Stomach smooth muscle (tissue), 2 donors: Measurements from ENCODE around the gene RAP1GDS1.
"Not testable (repeated sequence)": the region's sequence is repeated elsewhere in the genome, so short reads cannot be mapped to it uniquely, and the experiment has no call there.

ENCODE experiments used
- H3K27ac ChIP-seq: one replicate; pipeline ENCODE4 v1.7.0; 2013; ENCODE audit warnings: mild to moderate bottlenecking, low read length, inconsistent platforms
- H3K27me3 ChIP-seq, 2 donors: one replicate each; pipeline ENCODE4 v1.7.0; 2013; ENCODE audit warnings: low read length in 2 of 2; ENCODE audit not compliant: insufficient read depth in 2 of 2, control insufficient read depth in 1 of 2
- H3K36me3 ChIP-seq, 2 donors: one replicate each; pipeline ENCODE4 v1.7.0; 2013; ENCODE audit warnings: low read length in 2 of 2; ENCODE audit not compliant: control insufficient read depth in 2 of 2, insufficient read depth in 2 of 2
- H3K4me1 ChIP-seq: one replicate; pipeline ENCODE4 v1.7.0; 2013; ENCODE audit warnings: low read length; ENCODE audit not compliant: control insufficient read depth, insufficient read depth
- H3K4me3 ChIP-seq, 2 donors: one replicate each; pipeline ENCODE4 v1.7.0; 2013; ENCODE audit warnings: low read length in 2 of 2
- H3K9ac ChIP-seq, 2 donors: one replicate each; pipeline ENCODE4 v1.7.0; 2013; ENCODE audit warnings: low read length in 2 of 2, mild to moderate bottlenecking in 1 of 2
- H3K9me3 ChIP-seq, 2 donors: one replicate each; pipeline ENCODE4 v1.7.0; 2013; ENCODE audit warnings: low read length in 2 of 2; ENCODE audit not compliant: control insufficient read depth in 2 of 2
- donor health status: healthy.
- donor health status: Pancreatic carcinoma.

The RAP1GDS1 gene

GRCh38 chr4:98319021-98319420 is 57.8 kb downstream of the RAP1GDS1 start:
- no peak overlapping the region for H3K9ac ChIP-seq
- H3K27ac ChIP-seq, result no peak overlapping the region
- no peaks in the 10 kb centered on the region for H3K9me3 ChIP-seq
- no peak overlapping the region for H3K4me3 ChIP-seq
- no peaks in the 10 kb centered on the region for H3K4me1 ChIP-seq
- no peaks in the 10 kb centered on the region for H3K36me3 ChIP-seq
- H3K27me3 ChIP-seq, result no peaks in the 10 kb centered on the region

- Histone ChIP-seq H3K4me3 (no peak overlapping the region), H3K9me3 (no peaks in the 10 kb centered on the region), H3K9ac (no peak overlapping the region), H3K27ac (no peak overlapping the region), H3K27me3 (no peaks in the 10 kb centered on the region), H3K36me3 (no peaks in the 10 kb centered on the region), H3K4me1 (no peaks in the 10 kb centered on the region)
Measured at GRCh38 chr4:98326168-98326567, 65.0 kb downstream of the RAP1GDS1 start.

GRCh38 chr4:98327694-98328093 is 66.5 kb downstream of the RAP1GDS1 start:
- Histone ChIP-seq H3K27ac (no peak overlapping the region), H3K9me3 (peaks cover 0 to 7% of the 10 kb centered on the region in 2 donors), H3K9ac (no peak overlapping the region), H3K36me3 (no peaks in the 10 kb centered on the region), H3K4me3 (no peak overlapping the region), H3K4me1 (no peaks in the 10 kb centered on the region), H3K27me3 (no peaks in the 10 kb centered on the region)

GRCh38 chr4:98329879-98330640 is 68.9 kb downstream of the RAP1GDS1 start:
- peaks cover 0 to 14% of the 10 kb centered on the region in 2 donors for H3K9me3 ChIP-seq
- H3K27ac ChIP-seq, H3K4me1 ChIP-seq, H3K4me3 ChIP-seq, H3K36me3 ChIP-seq, H3K9ac ChIP-seq, H3K27me3 ChIP-seq: not testable (repeated sequence)

GRCh38 chr4:98332017-98332416 is 70.8 kb downstream of the RAP1GDS1 start:
- Histone ChIP-seq H3K4me1 (no peaks in the 10 kb centered on the region), H3K36me3 (no peaks in the 10 kb centered on the region), H3K27ac (no peak overlapping the region), H3K27me3 (no peaks in the 10 kb centered on the region), H3K4me3 (no peak overlapping the region), H3K9me3 (peaks cover 0 to 14% of the 10 kb centered on the region in 2 donors), H3K9ac (no peak overlapping the region)

GRCh38 chr4:98334461-98334860 is 73.3 kb downstream of the RAP1GDS1 start:
- H3K27me3 ChIP-seq, result no peaks in the 10 kb centered on the region
- H3K4me1 ChIP-seq, result no peaks in the 10 kb centered on the region
- no peaks in the 10 kb centered on the region for H3K36me3 ChIP-seq
- H3K27ac ChIP-seq, result no peak overlapping the region
- no peak overlapping the region for H3K4me3 ChIP-seq
- no peak overlapping the region for H3K9ac ChIP-seq
- H3K9me3 ChIP-seq, result peaks cover 0 to 14% of the 10 kb centered on the region in 2 donors

- no peaks in the 10 kb centered on the region for H3K27me3 ChIP-seq
- H3K36me3 ChIP-seq, result no peaks in the 10 kb centered on the region
- peaks cover 0 to 6% of the 10 kb centered on the region in 2 donors for H3K9me3 ChIP-seq
- H3K4me1 ChIP-seq, result no peaks in the 10 kb centered on the region
- no peak overlapping the region for H3K27ac ChIP-seq
- H3K4me3 ChIP-seq, result no peak overlapping the region
- no peak overlapping the region for H3K9ac ChIP-seq
Measured at GRCh38 chr4:98338761-98339438, 77.7 kb downstream of the RAP1GDS1 start.

GRCh38 chr4:98341309-98341708 is 80.1 kb downstream of the RAP1GDS1 start:
- no peaks in the 10 kb centered on the region for H3K4me1 ChIP-seq
- H3K9ac ChIP-seq, result no peak overlapping the region
- H3K9me3 ChIP-seq, result no peaks in the 10 kb centered on the region
- H3K4me3 ChIP-seq, result no peak overlapping the region
- H3K36me3 ChIP-seq, result no peaks in the 10 kb centered on the region
- no peak overlapping the region for H3K27ac ChIP-seq
- H3K27me3 ChIP-seq, result no peaks in the 10 kb centered on the region

- Histone ChIP-seq H3K27ac (no peak overlapping the region), H3K9me3 (no peaks in the 10 kb centered on the region), H3K27me3 (no peaks in the 10 kb centered on the region), H3K4me3 (no peak overlapping the region), H3K4me1 (no peaks in the 10 kb centered on the region), H3K36me3 (no peaks in the 10 kb centered on the region), H3K9ac (no peak overlapping the region)
Measured at GRCh38 chr4:98343626-98344025, 82.4 kb downstream of the RAP1GDS1 start.

- H3K4me1 ChIP-seq, result no peaks in the 10 kb centered on the region
- no peaks in the 10 kb centered on the region for H3K9me3 ChIP-seq
- H3K27me3 ChIP-seq, result no peaks in the 10 kb centered on the region
- H3K4me3 ChIP-seq, result no peak overlapping the region
- no peak overlapping the region for H3K27ac ChIP-seq
- no peaks in the 10 kb centered on the region for H3K36me3 ChIP-seq
- H3K9ac ChIP-seq, result no peak overlapping the region
Measured at GRCh38 chr4:98345838-98346237, 84.7 kb downstream of the RAP1GDS1 start.

- Histone ChIP-seq H3K9me3 (no peaks in the 10 kb centered on the region), H3K4me1 (no peaks in the 10 kb centered on the region), H3K27ac (no peak overlapping the region), H3K9ac (no peak overlapping the region), H3K4me3 (no peak overlapping the region), H3K36me3 (no peaks in the 10 kb centered on the region), H3K27me3 (no peaks in the 10 kb centered on the region)
Measured at GRCh38 chr4:98352396-98352795, 91.2 kb downstream of the RAP1GDS1 start.
